Thyroid gland (tissue), 4 donors: ENCODE results near the gene CPOX. TPM values are rescaled to one million over a fixed set of nuclear protein-coding genes. Genes with fewer than 3 reads are reported as not detected.

Experiments
- DNase-seq, 2 donors: peaks; one replicate each; pipeline ENCODE4 v3.0.0-alpha.2; 2019
- H3K27ac ChIP-seq, 3 donors: fragments of 200-600 bp; sonication (generic); 1 replicate in 2 of 3; 2 replicates in 1 of 3; pipeline ENCODE4 v1.5.1; 2016 to 2019; ENCODE audit warnings: mild to moderate bottlenecking in 1 of 3, moderate library complexity in 1 of 3
- H3K27me3 ChIP-seq: fragments of 200-600 bp; sonication (generic); one replicate; pipeline ENCODE4 v1.5.1; 2019
- H3K36me3 ChIP-seq, 2 donors: fragments of 200-600 bp; sonication (generic); one replicate each; pipeline ENCODE4 v1.5.1; 2016 to 2019
- H3K4me1 ChIP-seq, 2 donors: fragments of 200-600 bp; sonication (generic); one replicate each; pipeline ENCODE4 v1.5.1; 2017 to 2019
- H3K4me3 ChIP-seq, 3 donors: fragments of 200-600 bp; sonication (generic); replicated peaks in 1 of 3; 1 replicate in 2 of 3; 2 replicates in 1 of 3; pipeline ENCODE4 v1.5.1; 2016; ENCODE audit warnings: mild to moderate bottlenecking in 1 of 3
- H3K9me3 ChIP-seq: fragments of 200-600 bp; sonication (generic); one replicate; pipeline ENCODE4 v1.5.1; 2017
- POLR2A ChIP-seq, 2 donors: fragments of 450-650 bp; IDR thresholded peaks; one replicate each; pipeline ENCODE4 v1.6.1; 2017; ENCODE audit warnings: antibody characterized with exemption in 2 of 2, mild to moderate bottlenecking in 2 of 2, moderate library complexity in 1 of 2
- WGBS, 2 donors: methylation state at CpG; one replicate each; pipeline ENCODE4 v1.1.5; 2017; 5-methylcytosine and 5-hydroxymethylcytosine counted together
- intact Hi-C: fragments of 100-400 bp; cut with DNase I; formaldehyde crosslinking; loops from one replicate; pipeline ENCODE4 v1.15.1; 2023
- total RNA-seq, 4 donors: library from RNA; depleted of rRNA; stranded (reverse); fragments of >200 nt; gene quantifications; one replicate each; pipeline ENCODE4 v1.2.3, GENCODE V29; 2016
- TF ChIP-seq, protein P1 (sequence below), 6 experiments: fragments of 200-600 bp in 3 of 6; fragments of 450-650 bp in 3 of 6; sonication (generic) in 3 of 6; IDR thresholded peaks; one replicate each; pipeline ENCODE4 v1.5.1; 2016 to 2019; ENCODE audit warnings: antibody characterized with exemption in 6 of 6, mild to moderate bottlenecking in 2 of 6, inconsistent platforms in 1 of 6, moderate library complexity in 1 of 6

Gene CPOX
- total RNA-seq, 4 donors from 2014 or later = 14.8 to 27.9 (median 26.3) TPM

DNA sequence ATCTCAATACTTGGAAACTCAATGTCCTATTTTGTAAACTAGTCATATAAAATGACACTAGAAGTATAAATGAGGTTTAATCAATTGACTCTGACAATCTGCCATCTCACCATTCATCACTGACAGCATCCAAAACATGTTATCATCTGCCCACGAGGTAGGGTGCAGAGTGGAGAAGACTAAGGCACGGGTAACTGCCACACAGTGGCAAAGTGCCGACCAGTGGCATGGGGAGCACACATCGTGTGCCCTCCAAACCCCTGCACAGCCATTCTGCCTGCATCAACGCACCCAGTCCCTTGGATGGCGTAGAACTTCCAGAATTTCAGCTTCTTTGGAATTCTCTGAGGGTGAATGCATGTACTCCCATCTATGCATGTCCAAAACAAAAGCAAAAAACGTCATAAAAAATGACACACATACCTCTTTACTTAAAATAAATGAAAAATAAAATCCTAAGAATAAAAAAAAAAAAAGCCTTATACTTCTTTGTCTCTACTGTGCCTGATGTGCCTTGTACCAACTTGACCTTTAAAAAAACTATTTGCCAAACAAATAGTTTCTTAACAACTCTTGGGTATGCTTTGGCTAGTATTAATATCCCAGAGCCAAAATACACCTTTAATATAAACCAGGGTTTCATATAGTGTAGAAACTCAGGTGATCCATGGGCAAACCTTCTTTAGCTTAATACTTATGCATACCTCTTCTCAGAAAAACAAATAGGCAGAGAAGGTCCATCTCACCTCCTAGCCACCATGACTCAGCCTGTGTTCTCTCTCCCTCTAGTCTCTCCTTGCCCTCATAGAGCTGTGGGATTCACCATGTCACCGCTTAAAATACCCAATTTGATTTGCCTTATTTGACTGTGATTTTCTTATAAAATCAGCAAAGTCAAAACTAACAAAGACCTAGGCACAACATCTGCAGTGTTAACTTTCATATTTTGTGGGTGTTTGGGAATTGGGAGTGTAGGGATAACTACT is 12.7 kb downstream of the CPOX start:
- 96 to 97% methylated on average over 8 of the region's 8 CpGs for WGBS, 2 donors
- H3K36me3 ChIP-seq = peaks cover 0 to 29% of the 10 kb centered on the region in 2 donors
- TF ChIP-seq, protein P1, sequence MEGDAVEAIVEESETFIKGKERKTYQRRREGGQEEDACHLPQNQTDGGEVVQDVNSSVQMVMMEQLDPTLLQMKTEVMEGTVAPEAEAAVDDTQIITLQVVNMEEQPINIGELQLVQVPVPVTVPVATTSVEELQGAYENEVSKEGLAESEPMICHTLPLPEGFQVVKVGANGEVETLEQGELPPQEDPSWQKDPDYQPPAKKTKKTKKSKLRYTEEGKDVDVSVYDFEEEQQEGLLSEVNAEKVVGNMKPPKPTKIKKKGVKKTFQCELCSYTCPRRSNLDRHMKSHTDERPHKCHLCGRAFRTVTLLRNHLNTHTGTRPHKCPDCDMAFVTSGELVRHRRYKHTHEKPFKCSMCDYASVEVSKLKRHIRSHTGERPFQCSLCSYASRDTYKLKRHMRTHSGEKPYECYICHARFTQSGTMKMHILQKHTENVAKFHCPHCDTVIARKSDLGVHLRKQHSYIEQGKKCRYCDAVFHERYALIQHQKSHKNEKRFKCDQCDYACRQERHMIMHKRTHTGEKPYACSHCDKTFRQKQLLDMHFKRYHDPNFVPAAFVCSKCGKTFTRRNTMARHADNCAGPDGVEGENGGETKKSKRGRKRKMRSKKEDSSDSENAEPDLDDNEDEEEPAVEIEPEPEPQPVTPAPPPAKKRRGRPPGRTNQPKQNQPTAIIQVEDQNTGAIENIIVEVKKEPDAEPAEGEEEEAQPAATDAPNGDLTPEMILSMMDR (IDR thresholded peaks at IDR 0.05) = no peak
- TF ChIP-seq POLR2A (IDR thresholded peaks at IDR 0.05) = no peak
- H3K4me1 ChIP-seq = no peaks in the 10 kb centered on the region
- no peaks in the 10 kb centered on the region for H3K9me3 ChIP-seq
- DNase-seq = no peak
- no peak overlapping the region for H3K4me3 ChIP-seq
- H3K27me3 ChIP-seq = no peaks in the 10 kb centered on the region
- intact Hi-C loops = no loop called here
- no peak overlapping the region for H3K27ac ChIP-seq

DNA sequence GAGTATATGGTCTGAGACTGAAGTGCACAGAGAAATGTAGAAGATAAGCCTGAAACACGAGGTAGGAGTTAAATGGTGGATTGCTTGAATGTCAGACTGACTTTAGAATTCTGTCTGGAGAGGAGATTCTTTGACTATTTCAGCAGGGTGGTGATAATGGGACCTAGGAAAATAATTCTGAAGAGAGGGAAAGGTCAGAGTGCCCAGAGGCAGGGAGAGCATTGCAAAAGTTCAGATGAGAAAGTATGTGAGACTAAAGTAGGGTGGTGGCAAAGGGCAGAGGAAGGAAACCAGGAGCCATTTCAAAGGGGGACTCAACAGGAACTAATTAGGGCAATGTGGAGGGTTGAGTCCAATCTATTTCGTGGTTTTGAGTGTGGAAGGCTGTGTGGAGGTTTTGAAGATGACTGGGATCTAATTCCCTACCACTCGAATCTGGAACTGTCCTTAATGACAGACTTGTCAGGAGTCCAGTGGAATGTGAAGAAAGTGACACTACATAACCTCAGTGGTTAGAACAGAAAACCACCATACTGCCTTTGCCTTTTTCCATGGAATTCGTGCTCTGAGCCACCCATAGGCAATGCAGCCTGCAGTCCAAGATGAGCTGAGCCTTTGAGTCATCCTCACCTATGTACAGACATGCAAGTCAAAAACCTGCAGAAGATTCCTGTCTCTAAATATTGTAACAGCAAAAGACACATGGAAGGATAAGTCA is 16.1 kb downstream of the CPOX start:
- Histone ChIP-seq H3K4me1 (peaks cover 0 to 5% of the 10 kb centered on the region in 2 donors), H3K27ac (no peak overlapping the region), H3K4me3 (no peak overlapping the region), H3K9me3 (no peaks in the 10 kb centered on the region), H3K36me3 (peaks cover 0 to 24% of the 10 kb centered on the region in 2 donors), H3K27me3 (no peaks in the 10 kb centered on the region)
- WGBS, 2 donors = 85 to 90% methylated on average over 4 of the region's 4 CpGs
- no peak for DNase-seq
- intact Hi-C loops = no loop called here
- TF ChIP-seq POLR2A (IDR thresholded peaks at IDR 0.05) = no peak
- TF ChIP-seq, protein P1 (IDR thresholded peaks at IDR 0.05) = no peak

DNA sequence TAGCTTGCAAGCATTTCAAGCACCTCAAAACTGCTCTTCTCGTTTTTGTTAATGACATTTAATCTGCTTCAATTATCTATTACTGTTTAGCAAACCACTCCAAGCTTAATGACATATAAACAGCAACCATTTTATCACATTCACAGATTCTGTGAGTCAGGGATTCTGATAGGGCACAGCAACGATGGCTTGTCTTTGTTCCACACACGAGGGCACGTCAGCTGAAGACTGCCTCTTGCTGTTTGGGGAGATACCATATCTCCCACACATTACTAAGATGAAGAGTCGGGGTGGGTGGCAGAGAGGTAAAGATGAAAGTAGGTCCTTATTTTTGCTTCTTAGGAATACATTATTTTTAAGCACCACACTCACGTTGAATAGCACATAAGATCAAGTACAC is 19.3 kb downstream of the CPOX start:
- TF ChIP-seq, protein P1 (IDR thresholded peaks at IDR 0.05) = no peak
- TF ChIP-seq POLR2A (IDR thresholded peaks at IDR 0.05) = no peak
- no peak for DNase-seq
- intact Hi-C loops = no loop called here
- Histone ChIP-seq H3K4me3 (no peak overlapping the region), H3K4me1 (peaks cover 0 to 5% of the 10 kb centered on the region in 2 donors), H3K27ac (no peak overlapping the region), H3K9me3 (no peaks in the 10 kb centered on the region), H3K27me3 (no peaks in the 10 kb centered on the region), H3K36me3 (peaks cover 0 to 17% of the 10 kb centered on the region in 2 donors)
- WGBS, 2 donors = 83 to 87% methylated on average over 6 of the region's 6 CpGs

DNA sequence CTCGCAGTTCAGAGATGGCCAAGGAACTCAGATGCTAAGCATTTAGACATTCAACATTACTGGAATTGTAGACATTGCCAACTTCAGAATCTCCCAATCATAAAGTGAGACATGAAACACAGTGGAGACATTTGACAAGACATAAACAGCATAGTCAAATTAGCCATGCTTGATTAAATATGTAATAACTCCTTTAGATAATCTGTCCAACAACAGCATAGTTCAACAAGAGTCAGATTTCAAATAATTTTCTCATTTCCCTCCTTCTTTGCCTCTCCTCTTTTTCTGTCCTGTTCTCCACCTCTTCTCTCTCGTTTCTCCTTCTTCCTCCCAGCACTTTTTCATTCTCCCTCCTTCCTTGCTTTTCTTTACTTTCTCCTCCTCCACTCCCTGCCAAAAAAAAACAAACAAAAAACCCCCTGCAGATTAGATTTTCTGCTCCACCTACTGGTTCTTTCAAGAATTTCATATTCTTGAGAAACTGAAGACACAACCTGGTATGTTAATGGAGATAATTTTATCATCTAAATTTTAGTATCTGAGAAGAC is 20.2 kb downstream of the CPOX start:
- DNase-seq = no peak
- TF ChIP-seq POLR2A (IDR thresholded peaks at IDR 0.05) = no peak
- TF ChIP-seq, protein P1 (IDR thresholded peaks at IDR 0.05) = peak in 1 of 6 experiments; percentile 34
- intact Hi-C loops = no loop called here
- 44 to 50% methylated on average over 2 of the region's 2 CpGs for WGBS, 2 donors
- Histone ChIP-seq H3K36me3 (peaks cover 0 to 17% of the 10 kb centered on the region in 2 donors), H3K4me1 (peaks cover 0 to 5% of the 10 kb centered on the region in 2 donors), H3K27me3 (no peaks in the 10 kb centered on the region), H3K9me3 (no peaks in the 10 kb centered on the region), H3K27ac (no peak overlapping the region), H3K4me3 (no peak overlapping the region)
